Trophoblast cell (in vitro differentiated cells and primary cell): ENCODE data around the gene DENND1C.

Experiments
- DNase-seq, 2 donors: peaks; one replicate each; pipeline ENCODE4 v3.0.0-alpha.2; 2016
- H2AFZ ChIP-seq: 2 replicates; pipeline ENCODE4 v1.6.1; 2013; ENCODE audit warnings: low read length, moderate library complexity, mild to moderate bottlenecking; ENCODE audit not compliant: insufficient read depth, poor library complexity
- H2AK5ac ChIP-seq: 2 replicates; pipeline ENCODE4 v1.6.1; 2013; ENCODE audit warnings: mild to moderate bottlenecking, low read length
- H2BK120ac ChIP-seq: 2 replicates; pipeline ENCODE4 v1.6.1; 2013; ENCODE audit warnings: low read length, mild to moderate bottlenecking, moderate library complexity; ENCODE audit not compliant: insufficient read depth, poor library complexity
- H2BK12ac ChIP-seq: 2 replicates; pipeline ENCODE4 v1.6.1; 2013; ENCODE audit warnings: mild to moderate bottlenecking, low read length, moderate library complexity
- H2BK5ac ChIP-seq: 2 replicates; pipeline ENCODE4 v1.6.1; 2013; ENCODE audit warnings: low read length, low read depth, moderate library complexity, mild to moderate bottlenecking; ENCODE audit not compliant: poor library complexity
- H3K14ac ChIP-seq: 2 replicates; pipeline ENCODE4 v1.6.1; 2013; ENCODE audit warnings: mild to moderate bottlenecking, low read length
- H3K18ac ChIP-seq: 2 replicates; pipeline ENCODE4 v1.6.1; 2013; ENCODE audit warnings: mild to moderate bottlenecking, low read length
- H3K23ac ChIP-seq: 2 replicates; pipeline ENCODE4 v1.6.1; 2013; ENCODE audit warnings: low read length
- H3K27ac ChIP-seq: 2 replicates; pipeline ENCODE4 v1.5.1; 2013; ENCODE audit warnings: low read depth, mild to moderate bottlenecking, inconsistent platforms, low read length, moderate library complexity
- H3K27me3 ChIP-seq: 2 replicates; pipeline ENCODE4 v1.6.1; 2013; ENCODE audit warnings: inconsistent platforms, mild to moderate bottlenecking, low read length, moderate library complexity; ENCODE audit not compliant: insufficient read depth
- H3K36me3 ChIP-seq, 2 experiments: 1 replicate in 1 of 2; 2 replicates in 1 of 2; pipeline ENCODE4 v1.6.1; 2013; ENCODE audit warnings: low read length in 2 of 2, mild to moderate bottlenecking in 2 of 2, moderate library complexity in 1 of 2; ENCODE audit not compliant: insufficient read depth in 2 of 2, control insufficient read depth in 1 of 2
- H3K4ac ChIP-seq: 2 replicates; pipeline ENCODE4 v1.6.1; 2013; ENCODE audit warnings: low read depth, mild to moderate bottlenecking, low read length, moderate library complexity
- H3K4me1 ChIP-seq, 2 experiments: 1 replicate in 1 of 2; 2 replicates in 1 of 2; pipeline ENCODE4 v1.6.1; 2013; ENCODE audit warnings: low read length in 2 of 2, mild to moderate bottlenecking in 2 of 2, moderate library complexity in 1 of 2; ENCODE audit not compliant: insufficient read depth in 2 of 2, control insufficient read depth in 1 of 2
- H3K4me2 ChIP-seq: 2 replicates; pipeline ENCODE4 v1.6.1; 2013; ENCODE audit warnings: inconsistent platforms, mild to moderate bottlenecking, low read length, moderate library complexity
- H3K4me3 ChIP-seq: 2 replicates; pipeline ENCODE4 v1.5.1; 2013; ENCODE audit warnings: mild to moderate bottlenecking, low read depth, low read length, inconsistent platforms
- H3K79me1 ChIP-seq: one replicate; pipeline ENCODE4 v1.6.1; 2013; ENCODE audit warnings: low read length
- H3K79me2 ChIP-seq: 2 replicates; pipeline ENCODE4 v1.6.1; 2013; ENCODE audit warnings: low read length, mild to moderate bottlenecking; ENCODE audit not compliant: control insufficient read depth, insufficient read depth, poor library complexity
- H3K9ac ChIP-seq: 2 replicates; pipeline ENCODE4 v1.6.1; 2013; ENCODE audit warnings: mild to moderate bottlenecking, low read length
- H3K9me3 ChIP-seq: 2 replicates; pipeline ENCODE4 v1.6.1; 2013; ENCODE audit warnings: low read depth, mild to moderate bottlenecking, control low read depth, inconsistent platforms, low read length; ENCODE audit not compliant: insufficient read depth
- H4K12ac ChIP-seq: 2 replicates; pipeline ENCODE4 v1.6.1; 2013; ENCODE audit warnings: low read depth, mild to moderate bottlenecking, low read length, moderate library complexity
- H4K8ac ChIP-seq: 2 replicates; pipeline ENCODE4 v1.6.1; 2013; ENCODE audit warnings: low read depth, mild to moderate bottlenecking, low read length, moderate library complexity
- H4K91ac ChIP-seq: one replicate; pipeline ENCODE4 v1.6.1; 2013; ENCODE audit warnings: low read depth, mild to moderate bottlenecking, low read length, moderate library complexity
- WGBS: extraction: QIAGEN DNeasy Blood & Tissue Kit; methylation state at CpG from one replicate; pipeline ENCODE4 v1.1.7; 2013; ENCODE audit warnings: missing lambda C conversion rate; ENCODE audit not compliant: insufficient read length, insufficient coverage; ENCODE audit errors: extremely low coverage; 5-methylcytosine and 5-hydroxymethylcytosine counted together

DENND1C gene

DNA sequence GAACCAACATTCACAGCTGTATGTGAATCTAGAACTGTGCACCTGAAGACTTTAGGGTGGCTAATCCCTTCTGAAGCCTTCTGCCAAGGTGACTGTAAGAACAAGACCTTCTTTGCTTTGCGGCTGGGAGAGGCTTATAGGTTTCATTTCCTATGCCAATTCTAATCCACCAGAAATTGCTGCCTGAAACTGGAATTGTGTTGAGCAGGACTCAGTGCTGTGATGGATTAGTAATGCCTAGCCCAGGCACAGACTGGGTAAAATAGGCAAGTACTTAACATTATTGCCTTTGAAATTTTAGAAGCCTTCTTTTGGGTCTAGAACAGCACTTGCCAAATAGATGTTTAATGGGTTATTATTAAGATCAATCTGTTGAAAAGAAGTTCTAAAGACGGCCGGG is 33.5 kb downstream of the DENND1C start:
- WGBS: no CpG with 5 or more reads among the region's 3 CpGs
- Histone ChIP-seq H3K79me2 (no peaks in the 10 kb centered on the region), H3K36me3 (peaks cover 0 to 2% of the 10 kb centered on the region in 2 experiments), H3K27ac (no peak overlapping the region), H3K4me3 (no peak overlapping the region), H2BK12ac (no peak overlapping the region), H3K18ac (no peak overlapping the region), H3K27me3 (no peaks in the 10 kb centered on the region), H3K9me3 (no peaks in the 10 kb centered on the region), H3K9ac (no peak overlapping the region), H2BK120ac (no peak overlapping the region), H3K14ac (no peak overlapping the region), H2BK5ac (no peak overlapping the region), H3K4me1 (no peaks in the 10 kb centered on the region), H4K8ac (no peak overlapping the region), H3K23ac (no peak overlapping the region), H2AFZ (no peak overlapping the region), H2AK5ac (no peak overlapping the region), H3K79me1 (no peaks in the 10 kb centered on the region), H3K4me2 (no peak overlapping the region), H4K12ac (no peak overlapping the region), H4K91ac (no peak overlapping the region), H3K4ac (no peak overlapping the region)
- DNase-seq: no peak

DNA sequence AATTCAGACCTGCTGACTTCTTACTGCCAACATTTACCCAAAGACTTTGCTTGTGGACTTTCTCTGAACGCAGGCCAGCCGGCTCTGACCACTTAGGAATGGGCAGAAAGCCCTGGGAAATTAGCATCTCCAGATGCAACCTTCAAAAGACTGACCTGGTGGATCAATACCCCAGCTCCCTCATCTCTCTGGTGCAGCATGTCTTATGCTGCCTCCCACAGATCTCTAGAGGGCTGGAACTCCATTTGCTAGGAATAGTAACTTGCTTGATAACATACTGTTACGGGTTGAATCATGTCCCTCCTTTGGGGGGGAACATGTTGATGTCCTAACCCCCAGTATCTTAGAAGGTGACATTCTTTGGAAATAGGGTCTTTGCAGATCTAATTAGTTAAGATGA is 35.1 kb downstream of the DENND1C start:
- H3K79me2 ChIP-seq: no peaks in the 10 kb centered on the region
- H4K8ac ChIP-seq: no peak overlapping the region
- no peak overlapping the region for H2AFZ ChIP-seq
- WGBS: no CpG with 5 or more reads among the region's 3 CpGs
- H2BK12ac ChIP-seq: no peak overlapping the region
- H3K18ac ChIP-seq: no peak overlapping the region
- no peak overlapping the region for H2BK120ac ChIP-seq
- no peaks in the 10 kb centered on the region for H3K9me3 ChIP-seq
- H4K12ac ChIP-seq: no peak overlapping the region
- H3K4me2 ChIP-seq: no peak overlapping the region
- no peak for DNase-seq
- H2AK5ac ChIP-seq: no peak overlapping the region
- H3K23ac ChIP-seq: no peak overlapping the region
- H3K9ac ChIP-seq: no peak overlapping the region
- no peaks in the 10 kb centered on the region for H3K4me1 ChIP-seq
- H2BK5ac ChIP-seq: no peak overlapping the region
- no peaks in the 10 kb centered on the region for H3K79me1 ChIP-seq
- no peaks in the 10 kb centered on the region for H3K27me3 ChIP-seq
- no peak overlapping the region for H3K4ac ChIP-seq
- no peak overlapping the region for H3K27ac ChIP-seq
- H4K91ac ChIP-seq: no peak overlapping the region
- H3K4me3 ChIP-seq: no peak overlapping the region
- H3K36me3 ChIP-seq: no peaks in the 10 kb centered on the region
- H3K14ac ChIP-seq: no peak overlapping the region

DNA sequence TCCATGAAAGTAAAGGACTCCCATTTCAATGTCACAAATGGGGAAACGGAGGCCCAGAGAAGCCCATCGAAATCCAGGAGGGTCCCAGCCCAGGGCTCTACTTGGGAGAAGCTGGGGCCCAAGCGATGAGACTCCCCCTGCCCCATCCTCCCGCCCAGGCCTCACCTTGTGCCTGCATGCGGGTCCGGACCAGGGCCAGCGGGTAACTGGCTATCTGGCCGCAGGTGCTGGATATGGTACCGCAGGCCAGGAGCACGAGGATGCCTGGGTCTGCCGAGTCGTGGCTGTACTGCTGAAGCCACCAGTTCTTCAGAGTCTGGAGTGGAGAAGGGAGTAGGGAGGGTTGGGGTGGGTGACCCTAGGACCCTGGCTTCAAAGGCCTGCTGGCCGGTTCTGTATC is 37.6 kb downstream of the DENND1C start:
- Histone ChIP-seq H3K4me1 (no peaks in the 10 kb centered on the region), H4K91ac (no peak overlapping the region), H3K9ac (no peak overlapping the region), H2BK5ac (no peak overlapping the region), H3K23ac (no peak overlapping the region), H3K79me1 (no peaks in the 10 kb centered on the region), H2BK12ac (no peak overlapping the region), H3K27ac (no peak overlapping the region), H3K4ac (no peak overlapping the region), H2AK5ac (no peak overlapping the region), H3K79me2 (no peaks in the 10 kb centered on the region), H3K27me3 (no peaks in the 10 kb centered on the region), H4K12ac (no peak overlapping the region), H3K9me3 (no peaks in the 10 kb centered on the region), H2AFZ (no peak overlapping the region), H2BK120ac (no peak overlapping the region), H3K4me2 (no peak overlapping the region), H3K18ac (no peak overlapping the region), H3K4me3 (no peak overlapping the region), H3K36me3 (no peaks in the 10 kb centered on the region), H3K14ac (no peak overlapping the region), H4K8ac (no peak overlapping the region)
- DNase-seq: no peak
- WGBS: no CpG with 5 or more reads among the region's 13 CpGs

DNA sequence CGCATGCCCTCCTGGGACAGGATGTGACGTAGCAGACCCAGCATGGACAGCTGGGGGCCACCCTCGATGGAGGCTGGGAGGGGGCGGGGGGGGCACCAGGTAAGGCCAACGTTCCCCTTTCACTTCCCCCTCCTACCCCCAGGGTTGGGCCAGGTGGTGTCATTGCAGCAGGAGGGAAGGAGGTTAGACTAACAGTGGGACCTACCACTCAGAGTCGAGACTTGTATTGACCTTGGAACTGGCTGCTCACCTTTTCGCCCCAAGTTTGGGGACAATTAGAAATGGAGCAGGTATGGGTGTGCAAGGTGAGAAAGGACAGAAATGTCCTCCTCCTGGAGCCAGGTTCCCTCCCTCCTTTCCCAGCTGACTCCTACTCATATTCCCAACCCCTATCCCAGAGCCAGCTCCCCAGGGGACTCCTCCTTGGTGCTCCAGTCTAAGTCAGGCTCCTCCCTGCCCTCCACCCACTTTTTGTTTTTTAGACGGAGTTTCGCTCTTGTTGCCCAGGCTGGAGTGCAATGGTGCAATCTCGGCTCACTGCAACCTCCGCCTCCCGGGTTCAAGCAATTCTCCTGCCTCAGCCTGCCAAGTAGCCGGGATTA is 39.4 kb downstream of the DENND1C start:
- no peak overlapping the region for H3K4me3 ChIP-seq
- WGBS: no CpG with 5 or more reads among the region's 13 CpGs

More for the DNA sequence above, 39.4 kb downstream of the DENND1C start:
- no peak overlapping the region for H2BK12ac ChIP-seq
- H3K23ac ChIP-seq: no peak overlapping the region
- no peak overlapping the region for H3K9ac ChIP-seq
- no peak overlapping the region for H2BK5ac ChIP-seq
- H3K4me1 ChIP-seq: no peaks in the 10 kb centered on the region
- no peak overlapping the region for H4K91ac ChIP-seq
- no peak for DNase-seq
- H3K27me3 ChIP-seq: no peaks in the 10 kb centered on the region
- H2AK5ac ChIP-seq: no peak overlapping the region
- H3K79me1 ChIP-seq: no peaks in the 10 kb centered on the region
- H3K27ac ChIP-seq: no peak overlapping the region
- no peaks in the 10 kb centered on the region for H3K36me3 ChIP-seq
- H2AFZ ChIP-seq: no peak overlapping the region
- H4K12ac ChIP-seq: no peak overlapping the region
- H3K79me2 ChIP-seq: no peaks in the 10 kb centered on the region
- no peak overlapping the region for H3K18ac ChIP-seq
- H3K9me3 ChIP-seq: no peaks in the 10 kb centered on the region
- no peak overlapping the region for H3K4ac ChIP-seq
- no peak overlapping the region for H3K4me2 ChIP-seq
- H2BK120ac ChIP-seq: no peak overlapping the region
- no peak overlapping the region for H3K14ac ChIP-seq
- no peak overlapping the region for H4K8ac ChIP-seq
